Muscle layer of duodenum (tissue), 2 donors: ENCODE data around the gene TIPIN.
A peak's percentile ranks its signal among the peaks of the same experiment; 100 is the strongest.

Experiments used
- H3K27ac ChIP-seq: one replicate; pipeline ENCODE4 v1.7.0; 2013; ENCODE audit warnings: mild to moderate bottlenecking, low read length
- H3K27me3 ChIP-seq: one replicate; pipeline ENCODE4 v1.7.0; 2013; ENCODE audit warnings: low read depth, mild to moderate bottlenecking, control low read depth, low read length
- H3K36me3 ChIP-seq, 2 donors: one replicate each; pipeline ENCODE4 v1.7.0; 2013; ENCODE audit warnings: low read length in 2 of 2, control low read depth in 1 of 2, mild to moderate bottlenecking in 1 of 2; ENCODE audit not compliant: insufficient read depth in 2 of 2, control insufficient read depth in 1 of 2
- H3K4me1 ChIP-seq, 2 donors: one replicate each; pipeline ENCODE4 v1.7.0; 2013; ENCODE audit warnings: low read length in 2 of 2, mild to moderate bottlenecking in 2 of 2, control low read depth in 1 of 2, moderate library complexity in 1 of 2; ENCODE audit not compliant: insufficient read depth in 2 of 2, control insufficient read depth in 1 of 2
- H3K4me3 ChIP-seq, 2 donors: one replicate each; pipeline ENCODE4 v1.7.0; 2013; ENCODE audit warnings: low read length in 2 of 2, low read depth in 1 of 2, mild to moderate bottlenecking in 1 of 2
- H3K9me3 ChIP-seq, 2 donors: one replicate each; pipeline ENCODE4 v1.7.0; 2013; ENCODE audit warnings: low read length in 2 of 2, control low read depth in 1 of 2, mild to moderate bottlenecking in 1 of 2; ENCODE audit not compliant: control insufficient read depth in 1 of 2
- donor health status: healthy.

Gene TIPIN, protein sequence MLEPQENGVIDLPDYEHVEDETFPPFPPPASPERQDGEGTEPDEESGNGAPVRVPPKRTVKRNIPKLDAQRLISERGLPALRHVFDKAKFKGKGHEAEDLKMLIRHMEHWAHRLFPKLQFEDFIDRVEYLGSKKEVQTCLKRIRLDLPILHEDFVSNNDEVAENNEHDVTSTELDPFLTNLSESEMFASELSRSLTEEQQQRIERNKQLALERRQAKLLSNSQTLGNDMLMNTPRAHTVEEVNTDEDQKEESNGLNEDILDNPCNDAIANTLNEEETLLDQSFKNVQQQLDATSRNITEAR

DNA sequence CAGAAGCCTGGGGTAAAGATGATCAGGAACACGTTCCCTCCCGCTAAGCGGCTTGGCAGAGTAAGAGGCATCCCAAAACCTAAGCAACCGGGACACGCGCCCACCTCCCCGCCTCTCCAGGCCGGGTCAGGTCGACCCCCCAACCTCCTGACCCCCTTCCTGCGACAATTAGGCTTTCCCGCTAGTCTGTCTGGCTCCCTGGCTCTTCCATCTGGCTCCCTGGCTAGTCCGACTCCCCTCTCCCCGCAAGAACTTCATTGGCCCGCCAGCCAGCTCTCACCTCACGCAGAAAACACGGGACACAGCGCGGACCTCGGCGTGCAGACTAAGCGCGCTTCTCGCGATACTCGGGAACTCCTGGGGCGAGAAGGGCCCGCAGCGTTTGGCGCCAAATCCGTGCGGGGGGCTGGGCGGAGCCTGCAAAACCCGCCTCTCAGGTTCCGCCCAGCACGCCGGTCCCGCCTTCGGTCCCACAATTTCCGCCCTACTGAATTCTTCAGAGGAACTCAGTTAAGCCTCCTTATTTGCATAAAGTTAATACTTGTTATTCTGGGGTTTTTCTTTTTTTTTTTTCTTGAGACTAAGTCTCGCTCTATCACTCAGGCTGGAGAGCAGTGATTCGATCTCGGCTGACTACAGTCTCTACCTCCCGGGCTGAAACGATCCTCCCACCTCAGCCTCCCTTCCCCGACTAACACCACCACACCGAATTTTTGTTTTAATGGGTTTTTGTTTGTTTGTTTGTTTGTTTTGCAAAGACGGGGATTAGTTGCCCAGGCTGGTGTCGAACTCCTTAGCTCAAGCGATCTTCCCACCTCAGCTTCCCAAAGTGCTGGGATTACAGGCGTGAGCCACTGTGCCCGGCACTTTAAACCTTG, at the start of gene TIPIN:
TSS of gene TIPIN (minus strand) at position 327 of the 878 bp plus-strand sequence. CDS start 3,738 bp downstream, outside the sequence.
- Histone ChIP-seq H3K27me3 (no peaks in the 10 kb centered on the region), H3K36me3 (no peaks in the 10 kb centered on the region), H3K27ac (peak within 1 kb of the TSS; percentile 54), H3K4me3 (peak within 1 kb of the TSS; percentile 74 to 85), H3K9me3 (no peaks in the 10 kb centered on the region), H3K4me1 (no peaks in the 10 kb centered on the region)

DNA sequence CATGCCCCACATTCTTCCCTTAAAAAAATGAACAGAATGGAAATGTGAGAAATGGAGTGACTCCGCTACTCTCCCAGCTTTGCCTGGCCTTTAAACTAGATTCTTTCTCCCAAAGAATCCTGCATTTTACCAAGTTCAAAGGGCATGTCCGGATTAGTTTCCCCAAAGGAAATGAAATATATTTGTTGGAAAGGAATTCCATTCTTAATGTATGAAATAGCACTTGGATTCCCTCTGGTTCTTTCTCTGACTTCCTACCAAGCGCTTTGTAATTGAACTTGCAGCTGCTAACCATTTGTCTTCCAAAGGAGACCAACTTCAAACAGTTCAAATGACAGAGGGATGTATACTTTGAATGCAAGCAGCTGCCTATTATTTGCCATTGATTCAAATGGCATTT, 49.1 kb upstream of the TIPIN start:
- no peaks in the 10 kb centered on the region for H3K27me3 ChIP-seq
- H3K4me1 ChIP-seq, result peaks cover 8 to 22% of the 10 kb centered on the region in 2 donors
- H3K9me3 ChIP-seq, result no peaks in the 10 kb centered on the region
- no peaks in the 10 kb centered on the region for H3K36me3 ChIP-seq
- no peak overlapping the region for H3K4me3 ChIP-seq
- no peak overlapping the region for H3K27ac ChIP-seq

DNA sequence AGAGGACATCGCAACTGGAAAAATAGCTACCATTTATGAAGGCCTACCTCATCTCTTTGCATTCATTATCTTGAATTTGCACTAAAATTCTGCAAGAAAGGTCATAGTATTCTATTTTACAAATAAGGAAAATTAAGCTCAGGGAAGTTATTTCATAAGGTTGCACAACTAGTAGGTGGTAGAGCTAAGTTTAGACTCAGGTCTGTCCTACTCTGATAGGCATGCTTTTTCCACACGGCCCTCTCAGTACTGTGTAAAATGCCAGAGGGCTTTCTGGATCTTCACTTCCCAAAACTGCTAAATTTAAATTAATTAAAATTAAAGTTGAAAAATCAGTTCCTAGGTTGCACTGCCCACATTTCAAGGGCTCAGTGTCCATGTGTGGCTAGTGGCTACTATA, 48.5 kb upstream of the TIPIN start:
- H3K4me3 ChIP-seq, result no peak overlapping the region
- H3K4me1 ChIP-seq, result peaks cover 8 to 22% of the 10 kb centered on the region in 2 donors
- H3K27ac ChIP-seq, result no peak overlapping the region

DNA sequence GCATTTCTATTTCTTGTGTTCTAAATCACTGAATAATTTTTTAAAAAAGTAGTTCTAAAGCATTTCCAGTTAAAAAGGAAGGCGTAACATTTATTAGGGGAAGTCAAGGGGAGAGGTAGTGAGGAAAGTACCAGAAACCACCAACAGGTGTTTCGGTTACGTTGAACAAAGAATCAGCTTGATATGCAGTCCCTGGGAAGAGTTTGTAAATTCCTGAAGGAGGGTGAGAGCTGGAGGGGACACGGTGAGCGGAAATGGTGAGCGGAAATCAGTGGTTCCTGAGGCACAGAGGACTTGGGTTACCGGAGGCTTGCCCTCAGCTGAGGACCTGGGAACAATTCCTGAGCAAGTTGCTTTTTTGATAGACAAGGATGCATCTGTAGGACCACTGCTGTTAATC, 48.0 kb upstream of the TIPIN start:
- H3K4me3 ChIP-seq, result no peak overlapping the region

More for the DNA sequence above, 48.5 kb upstream of the TIPIN start:
- no peaks in the 10 kb centered on the region for H3K27me3 ChIP-seq
- H3K9me3 ChIP-seq, result no peaks in the 10 kb centered on the region
- no peaks in the 10 kb centered on the region for H3K36me3 ChIP-seq

DNA sequence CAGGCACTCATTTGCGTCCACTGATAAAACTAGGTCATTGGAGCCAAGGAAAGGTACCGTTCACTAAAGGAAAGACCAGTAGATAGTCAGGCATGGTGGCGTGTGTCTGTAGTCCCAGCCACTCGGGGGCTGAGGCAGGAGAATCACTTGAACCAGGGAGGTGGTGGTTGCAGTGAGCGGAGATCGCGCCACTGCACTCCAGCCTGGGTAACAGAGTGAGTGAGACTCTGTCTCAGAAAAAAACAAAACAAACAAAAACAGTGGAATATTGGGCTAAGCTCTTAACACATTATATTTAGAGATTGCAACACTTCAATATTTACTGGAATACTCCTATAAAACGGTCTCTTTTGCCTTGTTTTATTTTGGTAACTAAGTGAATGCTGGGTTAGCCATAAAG, 47.6 kb upstream of the TIPIN start:
- no peak overlapping the region for H3K27ac ChIP-seq

More for the DNA sequence above, 48.0 kb upstream of the TIPIN start:
- peaks cover 8 to 22% of the 10 kb centered on the region in 2 donors for H3K4me1 ChIP-seq
- no peaks in the 10 kb centered on the region for H3K36me3 ChIP-seq
- H3K9me3 ChIP-seq, result no peaks in the 10 kb centered on the region
- H3K27ac ChIP-seq, result no peak overlapping the region
- H3K27me3 ChIP-seq, result no peaks in the 10 kb centered on the region

DNA sequence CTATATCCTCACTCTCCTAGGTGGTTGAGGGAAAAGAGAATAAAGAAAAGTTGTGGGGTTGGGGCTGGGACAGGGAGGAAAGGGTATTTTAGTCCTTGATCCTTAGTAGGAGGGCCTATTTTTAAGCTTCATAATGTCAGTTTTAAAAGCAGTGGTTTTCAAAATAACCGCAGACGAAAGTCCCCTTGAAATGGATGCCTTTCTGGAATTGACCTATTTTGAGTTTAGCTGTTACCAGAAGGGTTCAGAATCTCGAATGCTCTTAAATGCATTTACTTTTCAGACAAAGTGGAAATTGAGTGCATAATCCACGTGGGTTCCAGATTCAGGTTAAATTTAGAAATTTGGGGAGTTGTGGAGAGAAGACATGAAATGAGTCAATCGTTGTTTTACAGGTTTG, 46.8 kb upstream of the TIPIN start:
- H3K27me3 ChIP-seq, result no peaks in the 10 kb centered on the region
- H3K9me3 ChIP-seq, result no peaks in the 10 kb centered on the region
- peaks cover 8 to 22% of the 10 kb centered on the region in 2 donors for H3K4me1 ChIP-seq
- H3K27ac ChIP-seq, result no peak overlapping the region
- no peak overlapping the region for H3K4me3 ChIP-seq
- no peaks in the 10 kb centered on the region for H3K36me3 ChIP-seq

More for the DNA sequence above, 47.6 kb upstream of the TIPIN start:
- peaks cover 8 to 22% of the 10 kb centered on the region in 2 donors for H3K4me1 ChIP-seq
- H3K9me3 ChIP-seq, result no peaks in the 10 kb centered on the region
- no peaks in the 10 kb centered on the region for H3K36me3 ChIP-seq
- H3K4me3 ChIP-seq, result no peak overlapping the region
- no peaks in the 10 kb centered on the region for H3K27me3 ChIP-seq

DNA sequence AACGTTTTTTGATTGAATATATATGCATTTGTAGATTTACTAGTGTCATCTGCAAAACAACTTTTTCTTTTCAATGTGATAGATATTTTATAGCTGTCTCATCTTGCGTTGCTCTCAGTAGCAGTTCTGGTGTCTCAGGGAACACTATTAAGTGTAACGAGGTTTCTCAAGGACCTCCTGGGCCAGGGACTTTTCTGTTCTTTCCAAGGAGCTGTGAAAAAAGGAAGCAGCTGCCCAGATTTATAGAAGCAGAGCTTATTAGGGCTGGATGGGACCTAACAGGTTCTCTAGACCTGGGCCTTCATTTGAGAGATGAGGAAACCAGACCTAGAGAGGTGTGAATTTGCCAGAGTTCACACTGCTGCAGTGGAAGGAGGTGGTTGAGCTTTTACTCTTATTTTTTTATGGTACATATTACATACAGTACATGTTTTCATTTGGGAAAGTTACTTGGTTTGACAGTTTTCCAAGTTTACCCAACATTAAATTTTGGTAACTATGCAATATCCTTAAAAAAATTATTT, 46.3 kb upstream of the TIPIN start:
- Histone ChIP-seq H3K4me3 (no peak overlapping the region), H3K9me3 (no peaks in the 10 kb centered on the region), H3K36me3 (no peaks in the 10 kb centered on the region), H3K4me1 (peaks cover 5 to 22% of the 10 kb centered on the region in 2 donors), H3K27ac (no peak overlapping the region), H3K27me3 (no peaks in the 10 kb centered on the region)

DNA sequence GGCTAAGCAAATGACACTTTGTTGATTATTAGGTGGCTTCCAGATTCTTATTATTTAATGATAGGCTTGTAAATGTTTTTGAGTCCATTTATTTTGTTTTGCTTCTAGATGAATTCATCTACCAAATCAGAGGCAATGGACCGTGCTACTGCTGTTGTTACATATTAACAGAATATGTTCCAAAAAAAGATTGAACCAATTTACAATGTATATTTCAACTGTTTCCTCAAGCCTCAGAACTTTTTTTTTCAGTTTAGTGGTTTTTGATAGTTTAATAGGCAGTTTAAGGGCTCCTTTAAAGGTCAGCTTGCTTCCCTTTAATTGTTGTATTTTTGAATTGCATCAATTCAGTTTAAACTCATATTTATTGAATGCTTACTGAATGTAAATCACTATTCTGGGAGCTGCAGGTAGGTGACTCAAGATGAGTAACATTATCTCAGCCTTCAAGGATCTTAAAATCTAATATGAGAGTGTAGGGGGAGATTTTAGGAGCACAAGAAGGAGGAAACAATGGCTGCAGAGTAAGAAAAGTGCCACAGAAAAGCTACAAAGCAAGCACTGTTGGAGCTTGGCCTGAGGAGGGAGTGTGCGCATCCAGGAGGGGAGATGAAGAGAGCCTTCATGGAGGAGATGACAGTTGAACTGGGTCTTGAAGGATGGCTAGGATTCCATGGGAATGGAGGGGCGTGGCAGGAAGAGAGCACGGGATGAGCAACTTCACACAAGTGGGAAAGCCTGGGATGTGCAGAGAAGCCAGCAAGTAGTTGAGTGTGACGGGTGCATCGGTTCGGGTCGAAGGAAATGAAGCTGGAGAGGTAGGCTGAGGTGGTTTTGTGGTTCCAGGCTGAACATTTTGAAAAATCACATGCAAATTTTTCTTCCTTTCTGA, 44.9 kb upstream of the TIPIN start:
- Histone ChIP-seq H3K27me3 (no peaks in the 10 kb centered on the region), H3K27ac (no peak overlapping the region), H3K36me3 (no peaks in the 10 kb centered on the region), H3K4me3 (no peak overlapping the region), H3K9me3 (no peaks in the 10 kb centered on the region), H3K4me1 (peaks cover 5 to 22% of the 10 kb centered on the region in 2 donors)

DNA sequence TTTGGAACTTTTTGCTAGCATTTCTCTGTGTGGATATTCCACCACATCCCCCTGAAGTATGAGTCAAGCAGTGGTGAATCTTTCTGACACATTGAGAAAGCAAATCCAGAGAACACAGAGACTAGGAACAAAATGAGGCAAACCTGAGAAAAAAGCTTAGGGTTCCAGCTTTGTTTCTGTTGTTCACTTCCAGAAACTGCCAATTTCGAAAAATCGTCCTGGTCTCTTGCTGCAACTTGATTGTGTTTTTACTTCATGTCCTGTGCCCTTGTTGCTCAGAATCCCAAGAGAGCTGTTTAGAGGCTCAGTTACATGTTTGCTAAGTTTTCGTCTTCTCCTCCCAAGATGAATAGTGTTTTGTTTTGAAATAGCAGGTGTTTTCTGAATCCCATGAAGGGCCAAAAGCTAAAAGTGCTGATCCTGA, 43.9 kb upstream of the TIPIN start:
- Histone ChIP-seq H3K36me3 (no peaks in the 10 kb centered on the region), H3K9me3 (no peaks in the 10 kb centered on the region), H3K27ac (no peak overlapping the region), H3K4me3 (no peak overlapping the region), H3K4me1 (peaks cover 5 to 18% of the 10 kb centered on the region in 2 donors), H3K27me3 (no peaks in the 10 kb centered on the region)

DNA sequence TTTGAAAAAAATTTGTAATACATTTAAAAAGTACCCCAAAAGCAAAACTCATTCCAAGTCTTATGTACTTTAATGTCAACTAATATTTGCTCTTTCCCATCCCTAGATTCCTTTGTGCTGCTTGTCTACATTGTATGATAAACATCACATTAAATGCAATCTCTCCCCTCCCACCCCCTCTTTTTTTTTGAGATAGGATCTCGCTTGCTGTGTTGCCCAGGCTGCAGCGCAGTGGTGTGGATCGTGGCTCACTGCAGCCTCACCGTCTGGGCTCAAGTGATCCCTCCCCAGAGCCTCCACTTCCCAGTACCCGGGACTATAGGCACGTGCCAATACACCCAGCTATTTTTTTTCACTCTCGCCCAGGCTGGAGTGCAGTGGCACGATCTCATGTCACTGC, 42.8 kb upstream of the TIPIN start:
- Histone ChIP-seq H3K9me3 (no peaks in the 10 kb centered on the region), H3K4me1 (peaks cover 0 to 9% of the 10 kb centered on the region in 2 donors), H3K27ac (no peak overlapping the region), H3K27me3 (no peaks in the 10 kb centered on the region), H3K4me3 (no peak overlapping the region), H3K36me3 (no peaks in the 10 kb centered on the region)
